ENCODE results near the gene DOK5.

- TF ChIP-seq CTCF (conservative IDR thresholded peaks at IDR 0.05; ENCODE audit: low read length), result no peak
- TF ChIP-seq EZH2phosphoT487 (IDR thresholded peaks at IDR 0.05; ENCODE audit: borderline replicate concordance, low read depth, low read length), result no peak
Observed at GRCh38 chr20:54466127-54466526, 9.3 kb upstream of the DOK5 start.

All from OCI-LY7 (cell line).